Loucy (cell line): ENCODE measurements around the gene KRTAP10-12.

Experiments
- H2AFZ ChIP-seq: fragments of 200-600 bp; sonication (generic); 2 replicates; pipeline ENCODE4 v1.6.0; 2016; ENCODE audit warnings: antibody characterized with exemption, mild to moderate bottlenecking, low read length, moderate library complexity
- H3F3A ChIP-seq: fragments of 200-600 bp; 2 replicates; pipeline ENCODE4 v1.6.0; 2016; ENCODE audit warnings: antibody characterized with exemption, low read depth, mild to moderate bottlenecking
- H3K27me3 ChIP-seq: fragments of 200-600 bp; sonication (generic); 2 replicates; pipeline ENCODE4 v1.6.1; 2014; ENCODE audit warnings: low read length, mild to moderate bottlenecking; ENCODE audit not compliant: insufficient read depth, poor library complexity, severe bottlenecking
- H3K36me3 ChIP-seq: fragments of 200-600 bp; sonication (generic); 2 replicates; pipeline ENCODE4 v1.6.1; 2016; ENCODE audit warnings: low read length; ENCODE audit not compliant: insufficient read depth
- H3K4me1 ChIP-seq: fragments of 200-600 bp; sonication (generic); 2 replicates; pipeline ENCODE4 v1.5.1; 2014; ENCODE audit warnings: low read length, mild to moderate bottlenecking; ENCODE audit not compliant: insufficient read depth, poor library complexity, severe bottlenecking
- H3K4me2 ChIP-seq: fragments of 200-600 bp; sonication (generic); 2 replicates; pipeline ENCODE4 v1.6.0; 2014; ENCODE audit warnings: antibody characterized with exemption, low read length, low read depth, mild to moderate bottlenecking; ENCODE audit not compliant: poor library complexity, severe bottlenecking
- H3K4me3 ChIP-seq: fragments of 200-600 bp; sonication (generic); 2 replicates; pipeline ENCODE4 v1.5.1; 2014; ENCODE audit warnings: low read length, mild to moderate bottlenecking, mixed read lengths; ENCODE audit not compliant: poor library complexity, severe bottlenecking
- H3K79me2 ChIP-seq: fragments of 200-600 bp; sonication (generic); 2 replicates; pipeline ENCODE4 v1.6.1; 2014; ENCODE audit warnings: low read length; ENCODE audit not compliant: insufficient read depth
- H3K9ac ChIP-seq: fragments of 200-600 bp; sonication (generic); 2 replicates; pipeline ENCODE4 v1.6.0; 2014; ENCODE audit warnings: mild to moderate bottlenecking, low read depth, low read length, moderate library complexity; ENCODE audit not compliant: poor library complexity, severe bottlenecking
- H3K9me2 ChIP-seq: fragments of 200-600 bp; sonication (generic); replicated peaks from 2 replicates; pipeline ENCODE4 v1.6.1; 2016; ENCODE audit warnings: low read depth, low read length, mixed read lengths
- H3K9me3 ChIP-seq: fragments of 200-600 bp; sonication (generic); 2 replicates; pipeline ENCODE4 v1.6.1; 2014; ENCODE audit warnings: mild to moderate bottlenecking, antibody characterized with exemption, low read length, low read depth; ENCODE audit not compliant: insufficient read depth
- H4K20me1 ChIP-seq: fragments of 200-600 bp; sonication (generic); 2 replicates; pipeline ENCODE4 v1.6.0; 2014; ENCODE audit warnings: antibody characterized with exemption, low read length, mild to moderate bottlenecking; ENCODE audit not compliant: insufficient read depth, poor library complexity, severe bottlenecking
- EZH2phosphoT487 ChIP-seq: fragments of 200-600 bp; IDR thresholded peaks from 2 replicates; pipeline ENCODE4 v1.6.1; 2018; ENCODE audit warnings: antibody characterized with exemption, mild to moderate bottlenecking, moderate library complexity, borderline replicate concordance
- TF ChIP-seq, protein P1 (sequence below): fragments of 200-600 bp; sonication (generic); conservative IDR thresholded peaks from 2 replicates; pipeline ENCODE4 v1.5.1; 2014; ENCODE audit warnings: mild to moderate bottlenecking, antibody characterized with exemption, low read length

KRTAP10-12 gene

DNA sequence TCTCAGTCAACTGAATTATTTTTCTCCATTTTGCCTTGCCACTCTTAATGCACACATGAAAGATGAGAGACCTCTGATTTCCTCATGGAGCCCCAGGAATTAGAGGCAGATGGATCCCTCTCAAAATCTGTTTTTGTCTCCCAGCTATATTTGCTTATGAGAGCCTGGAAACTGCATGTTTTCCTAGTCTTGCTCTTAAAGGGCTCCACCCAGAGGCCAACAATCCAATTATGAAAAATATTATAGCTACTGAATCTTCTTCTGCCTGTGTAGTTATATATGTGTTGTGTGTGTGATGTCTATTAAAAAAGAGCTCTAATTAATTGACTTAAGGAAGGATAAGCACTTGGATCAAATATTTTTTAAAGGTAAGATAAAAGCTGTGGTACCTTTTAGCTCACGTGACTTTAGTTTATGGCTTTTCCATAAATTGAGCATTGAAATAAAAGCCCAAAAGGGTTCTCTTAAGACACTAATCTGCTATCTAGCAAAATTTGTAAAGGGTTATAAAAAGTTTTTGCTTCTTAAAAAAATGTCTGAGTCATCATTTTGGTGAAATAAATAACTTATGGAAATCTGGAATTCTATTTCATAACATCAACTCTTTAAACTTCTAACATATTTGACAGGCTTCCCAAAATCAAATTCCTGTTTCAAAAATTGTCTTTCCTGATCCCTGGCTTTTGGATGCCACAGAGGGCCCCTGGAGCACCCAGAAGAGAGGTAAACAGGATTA is 45.6 kb downstream of the KRTAP10-12 start:
- Histone ChIP-seq H3K36me3 (no peaks in the 10 kb centered on the region), H3K4me3 (no peak overlapping the region), H3K9me2 (no peaks in the 10 kb centered on the region), H3K4me1 (no peaks in the 10 kb centered on the region), H3K79me2 (no peaks in the 10 kb centered on the region), H3K27me3 (no peaks in the 10 kb centered on the region), H3K9ac (no peak overlapping the region), H3K4me2 (no peak overlapping the region), H3K9me3 (peaks cover 14% of the 10 kb centered on the region; the same call in 1 of the 2 replicates), H2AFZ (no peak overlapping the region), H4K20me1 (no peaks in the 10 kb centered on the region), H3F3A (no peaks in the 10 kb centered on the region)
- no peak for TF ChIP-seq EZH2phosphoT487
- TF ChIP-seq, protein P1, sequence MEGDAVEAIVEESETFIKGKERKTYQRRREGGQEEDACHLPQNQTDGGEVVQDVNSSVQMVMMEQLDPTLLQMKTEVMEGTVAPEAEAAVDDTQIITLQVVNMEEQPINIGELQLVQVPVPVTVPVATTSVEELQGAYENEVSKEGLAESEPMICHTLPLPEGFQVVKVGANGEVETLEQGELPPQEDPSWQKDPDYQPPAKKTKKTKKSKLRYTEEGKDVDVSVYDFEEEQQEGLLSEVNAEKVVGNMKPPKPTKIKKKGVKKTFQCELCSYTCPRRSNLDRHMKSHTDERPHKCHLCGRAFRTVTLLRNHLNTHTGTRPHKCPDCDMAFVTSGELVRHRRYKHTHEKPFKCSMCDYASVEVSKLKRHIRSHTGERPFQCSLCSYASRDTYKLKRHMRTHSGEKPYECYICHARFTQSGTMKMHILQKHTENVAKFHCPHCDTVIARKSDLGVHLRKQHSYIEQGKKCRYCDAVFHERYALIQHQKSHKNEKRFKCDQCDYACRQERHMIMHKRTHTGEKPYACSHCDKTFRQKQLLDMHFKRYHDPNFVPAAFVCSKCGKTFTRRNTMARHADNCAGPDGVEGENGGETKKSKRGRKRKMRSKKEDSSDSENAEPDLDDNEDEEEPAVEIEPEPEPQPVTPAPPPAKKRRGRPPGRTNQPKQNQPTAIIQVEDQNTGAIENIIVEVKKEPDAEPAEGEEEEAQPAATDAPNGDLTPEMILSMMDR, result peak; percentile 55
